ENCODE measurements around the gene POLH.
"Not testable (repeated sequence)": the region's sequence is repeated elsewhere in the genome, so short reads cannot be mapped to it uniquely, and the experiment has no call there.

Gene POLH

DNA sequence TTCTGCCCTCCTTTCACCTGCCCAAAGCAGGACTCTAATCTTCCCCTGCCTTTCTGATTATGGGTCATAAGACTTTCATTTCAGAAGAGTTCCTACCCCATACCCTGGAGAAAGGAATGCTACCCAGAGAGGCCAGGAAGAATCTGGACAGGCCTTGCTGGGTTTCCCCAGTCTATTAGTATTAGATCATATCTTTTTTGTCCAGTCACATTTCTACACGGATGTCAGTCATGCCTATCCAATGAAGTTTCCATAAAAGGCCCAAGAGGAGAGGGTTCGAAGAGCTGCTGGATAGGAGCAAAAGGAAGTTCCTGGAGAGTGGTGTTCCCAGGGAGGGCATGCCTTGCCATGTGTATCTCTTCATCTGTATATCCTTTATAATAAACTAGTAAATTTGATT is 3.2 kb downstream of the POLH start:
- no peak overlapping the region for H3K9ac ChIP-seq
- peaks cover 20% of the 10 kb centered on the region for H3K4me1 ChIP-seq (ENCODE audit: low read depth, poor library complexity, severe bottlenecking)
- peaks cover 53% of the 10 kb centered on the region for H3K79me2 ChIP-seq (ENCODE audit: insufficient read depth, low read depth)
- H3K27me3 ChIP-seq (ENCODE audit: insufficient read depth, low read depth) = no peaks in the 10 kb centered on the region
- no peak overlapping the region for H2AFZ ChIP-seq (ENCODE audit: low read depth)
- TF ChIP-seq, protein P1, sequence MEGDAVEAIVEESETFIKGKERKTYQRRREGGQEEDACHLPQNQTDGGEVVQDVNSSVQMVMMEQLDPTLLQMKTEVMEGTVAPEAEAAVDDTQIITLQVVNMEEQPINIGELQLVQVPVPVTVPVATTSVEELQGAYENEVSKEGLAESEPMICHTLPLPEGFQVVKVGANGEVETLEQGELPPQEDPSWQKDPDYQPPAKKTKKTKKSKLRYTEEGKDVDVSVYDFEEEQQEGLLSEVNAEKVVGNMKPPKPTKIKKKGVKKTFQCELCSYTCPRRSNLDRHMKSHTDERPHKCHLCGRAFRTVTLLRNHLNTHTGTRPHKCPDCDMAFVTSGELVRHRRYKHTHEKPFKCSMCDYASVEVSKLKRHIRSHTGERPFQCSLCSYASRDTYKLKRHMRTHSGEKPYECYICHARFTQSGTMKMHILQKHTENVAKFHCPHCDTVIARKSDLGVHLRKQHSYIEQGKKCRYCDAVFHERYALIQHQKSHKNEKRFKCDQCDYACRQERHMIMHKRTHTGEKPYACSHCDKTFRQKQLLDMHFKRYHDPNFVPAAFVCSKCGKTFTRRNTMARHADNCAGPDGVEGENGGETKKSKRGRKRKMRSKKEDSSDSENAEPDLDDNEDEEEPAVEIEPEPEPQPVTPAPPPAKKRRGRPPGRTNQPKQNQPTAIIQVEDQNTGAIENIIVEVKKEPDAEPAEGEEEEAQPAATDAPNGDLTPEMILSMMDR (conservative IDR thresholded peaks at IDR 0.05; ENCODE audit: low read depth, low read length) = no peak
- H3K27ac ChIP-seq = no peak overlapping the region
- no peaks in the 10 kb centered on the region for H4K20me1 ChIP-seq (ENCODE audit: insufficient read depth)
- H3K4me3 ChIP-seq (IDR thresholded peaks at IDR 0.05; ENCODE audit: insufficient read depth, low read depth, low read length) = no peak overlapping the region
- H3K4me2 ChIP-seq = 0 out of 2 replicates have a peak overlapping the region, but pooled peaks have one; percentile 6
- 0 out of 2 replicates have a peak, but pooled peaks cover 3% of the 10 kb centered on the region for H3K36me3 ChIP-seq (ENCODE audit: insufficient read depth)

DNA sequence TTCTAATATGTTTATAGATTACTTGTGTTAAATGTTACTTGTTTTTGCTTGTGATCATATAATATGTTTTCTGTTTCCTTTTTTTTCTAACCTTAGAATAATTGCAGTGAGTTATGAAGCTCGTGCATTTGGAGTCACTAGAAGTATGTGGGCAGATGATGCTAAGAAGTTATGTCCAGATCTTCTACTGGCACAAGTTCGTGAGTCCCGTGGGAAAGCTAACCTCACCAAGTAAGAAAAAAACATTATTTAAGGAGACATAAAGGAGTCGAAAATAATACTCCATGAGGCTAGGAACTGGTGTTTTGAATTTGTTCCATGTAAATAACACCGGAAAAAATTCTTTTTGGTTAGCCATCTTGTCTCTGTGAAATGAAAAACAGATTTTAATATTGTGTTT is 6.9 kb downstream of the POLH start:
- no peak overlapping the region for H3K4me3 ChIP-seq (IDR thresholded peaks at IDR 0.05; ENCODE audit: insufficient read depth, low read depth, low read length)
- peaks cover 7% of the 10 kb centered on the region for H3K4me1 ChIP-seq (ENCODE audit: low read depth, poor library complexity, severe bottlenecking)
- H3K9ac ChIP-seq = no peak overlapping the region
- H3K79me2 ChIP-seq (ENCODE audit: insufficient read depth, low read depth) = peaks cover 20% of the 10 kb centered on the region
- no peaks in the 10 kb centered on the region for H4K20me1 ChIP-seq (ENCODE audit: insufficient read depth)
- TF ChIP-seq, protein P1 (conservative IDR thresholded peaks at IDR 0.05; ENCODE audit: low read depth, low read length) = no peak
- no peaks in the 10 kb centered on the region for H3K27me3 ChIP-seq (ENCODE audit: insufficient read depth, low read depth)
- H3K4me2 ChIP-seq = no peak overlapping the region
- no peak overlapping the region for H2AFZ ChIP-seq (ENCODE audit: low read depth)
- H3K27ac ChIP-seq = no peak overlapping the region
- H3K36me3 ChIP-seq (ENCODE audit: insufficient read depth) = 0 out of 2 replicates have a peak, but pooled peaks cover 3% of the 10 kb centered on the region

DNA sequence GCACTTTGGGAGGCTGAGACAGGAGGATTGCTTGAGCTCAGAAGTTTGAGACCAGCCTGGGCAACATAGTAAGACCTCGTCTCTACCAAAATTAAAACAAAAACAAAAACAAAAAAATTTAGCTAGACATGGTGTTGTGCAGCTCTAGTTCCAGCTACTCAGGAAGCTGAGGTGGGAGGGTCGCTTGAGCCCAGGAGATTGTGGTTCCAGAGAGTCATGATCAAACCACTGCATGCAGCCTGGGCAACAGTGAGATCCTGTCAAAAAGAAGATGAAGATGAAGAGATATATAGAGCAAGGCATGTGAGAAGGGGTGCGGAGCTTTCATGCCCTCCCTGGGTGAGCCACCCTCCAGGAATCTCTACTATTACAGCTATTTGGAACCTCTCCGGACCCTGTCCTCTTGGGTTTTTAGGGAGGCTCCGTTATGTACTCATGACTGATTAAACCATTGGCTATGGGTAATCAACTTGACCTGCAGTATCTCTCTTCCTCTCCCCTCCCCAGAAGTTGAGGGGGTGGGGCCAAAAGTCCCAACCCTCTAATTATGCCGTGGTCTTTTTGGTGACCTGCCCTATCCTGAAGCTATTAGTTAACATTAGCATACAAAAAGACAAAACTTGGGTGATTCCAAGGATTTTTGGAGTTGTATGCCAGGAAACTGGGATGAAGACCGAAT is 9.0 kb downstream of the POLH start:
- no peak overlapping the region for H3K27ac ChIP-seq
- no peak overlapping the region for H3K4me3 ChIP-seq (IDR thresholded peaks at IDR 0.05; ENCODE audit: insufficient read depth, low read depth, low read length)
- no peaks in the 10 kb centered on the region for H3K27me3 ChIP-seq (ENCODE audit: insufficient read depth, low read depth)
- TF ChIP-seq, protein P1 (conservative IDR thresholded peaks at IDR 0.05; ENCODE audit: low read depth, low read length) = no peak
- no peak overlapping the region for H3K4me2 ChIP-seq
- no peaks in the 10 kb centered on the region for H4K20me1 ChIP-seq (ENCODE audit: insufficient read depth)
- H3K79me2 ChIP-seq (ENCODE audit: insufficient read depth, low read depth) = peaks cover 5% of the 10 kb centered on the region; the same call in 1 of the 2 replicates
- H3K9ac ChIP-seq = no peak overlapping the region
- H2AFZ ChIP-seq (ENCODE audit: low read depth) = no peak overlapping the region
- H3K4me1 ChIP-seq (ENCODE audit: low read depth, poor library complexity, severe bottlenecking) = no peaks in the 10 kb centered on the region
- 0 out of 2 replicates have a peak, but pooled peaks cover 3% of the 10 kb centered on the region for H3K36me3 ChIP-seq (ENCODE audit: insufficient read depth)

DNA sequence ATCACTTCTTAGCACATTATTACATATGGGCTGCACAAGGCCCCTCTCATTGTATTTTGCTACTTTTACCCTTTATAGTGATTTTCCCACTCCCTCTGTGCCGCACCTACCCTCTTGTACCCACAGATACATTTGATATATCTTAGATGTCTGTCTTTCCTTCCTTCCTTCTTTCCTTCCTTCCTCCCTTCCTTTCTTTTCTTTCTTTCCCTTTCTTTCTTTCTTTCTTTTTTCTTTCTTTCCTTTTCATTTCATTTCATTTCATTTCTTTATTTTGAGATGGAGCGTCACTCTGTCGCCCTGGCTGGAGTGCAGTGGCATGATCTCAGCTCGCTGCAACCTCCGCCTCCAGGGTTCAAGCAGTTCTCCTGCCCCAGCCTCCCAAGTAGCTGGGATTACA is 12.2 kb downstream of the POLH start:
- Histone ChIP-seq H3K4me1 (ENCODE audit: low read depth, poor library complexity, severe bottlenecking) (no peaks in the 10 kb centered on the region), H3K36me3 (ENCODE audit: insufficient read depth) (0 out of 2 replicates have a peak, but pooled peaks cover 3% of the 10 kb centered on the region), H2AFZ (ENCODE audit: low read depth) (no peak overlapping the region), H3K79me2 (ENCODE audit: insufficient read depth, low read depth) (no peaks in the 10 kb centered on the region), H3K27ac (no peak overlapping the region), H3K9ac (no peak overlapping the region), H3K4me3 (IDR thresholded peaks at IDR 0.05; ENCODE audit: insufficient read depth, low read depth, low read length) (no peak overlapping the region), H4K20me1 (ENCODE audit: insufficient read depth) (no peaks in the 10 kb centered on the region), H3K27me3 (ENCODE audit: insufficient read depth, low read depth) (no peaks in the 10 kb centered on the region), H3K4me2 (no peak overlapping the region)
- TF ChIP-seq, protein P1 (conservative IDR thresholded peaks at IDR 0.05; ENCODE audit: low read depth, low read length) = no peak

DNA sequence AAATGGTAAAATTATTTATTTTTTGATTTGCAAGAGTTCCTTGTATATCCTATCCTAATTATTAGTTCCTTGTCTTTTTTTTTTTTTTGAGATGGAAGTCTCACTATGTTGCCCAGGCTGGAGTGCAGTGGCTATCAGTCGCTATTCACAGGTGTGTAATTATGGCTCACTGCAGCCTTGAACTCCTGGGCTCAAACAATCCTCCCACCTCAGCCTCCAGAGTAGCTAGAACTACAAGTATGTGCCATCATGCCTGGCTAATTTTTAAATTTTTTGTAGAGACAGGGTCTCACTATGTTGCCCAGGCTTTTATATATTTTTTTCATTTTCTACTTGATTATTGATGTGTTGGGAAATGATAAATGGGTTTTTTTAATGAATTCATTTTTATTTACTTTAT is 13.6 kb downstream of the POLH start:
- not testable (repeated sequence) for H2AFZ ChIP-seq (ENCODE audit: low read depth); H3K4me1 ChIP-seq (ENCODE audit: low read depth, poor library complexity, severe bottlenecking); H3K27me3 ChIP-seq (ENCODE audit: insufficient read depth, low read depth); H3K9ac ChIP-seq; H3K27ac ChIP-seq; H3K4me2 ChIP-seq; H4K20me1 ChIP-seq (ENCODE audit: insufficient read depth); H3K36me3 ChIP-seq (ENCODE audit: insufficient read depth); H3K79me2 ChIP-seq (ENCODE audit: insufficient read depth, low read depth); H3K4me3 ChIP-seq (IDR thresholded peaks at IDR 0.05; ENCODE audit: insufficient read depth, low read depth, low read length)
